Mesenchymal stem cell (in vitro differentiated cells and primary cell): ENCODE measurements around the gene IRF7.

Source experiments
- DNase-seq: peaks from one replicate; pipeline ENCODE4 v3.0.0-alpha.2; 2013
- H2AFZ ChIP-seq: one replicate; pipeline ENCODE4 v1.6.1; 2013; ENCODE audit warnings: low read depth, mild to moderate bottlenecking, control low read depth, inconsistent platforms, low read length, moderate library complexity
- H2AK5ac ChIP-seq: 2 replicates; pipeline ENCODE4 v1.6.1; 2013; ENCODE audit warnings: low read length, moderate library complexity, mild to moderate bottlenecking, inconsistent platforms; ENCODE audit not compliant: severe bottlenecking
- H2BK120ac ChIP-seq: one replicate; pipeline ENCODE4 v1.6.1; 2013; ENCODE audit warnings: low read depth, mild to moderate bottlenecking, inconsistent platforms, low read length, moderate library complexity
- H2BK12ac ChIP-seq, 2 experiments: one replicate each; pipeline ENCODE4 v1.6.1; 2013; ENCODE audit warnings: inconsistent platforms in 2 of 2, low read length in 2 of 2, mild to moderate bottlenecking in 2 of 2, moderate library complexity in 2 of 2, control low read depth in 1 of 2
- H2BK15ac ChIP-seq: one replicate; pipeline ENCODE4 v1.6.1; 2013; ENCODE audit warnings: mild to moderate bottlenecking, low read depth, inconsistent platforms; ENCODE audit not compliant: poor library complexity, severe bottlenecking
- H2BK5ac ChIP-seq: 2 replicates; pipeline ENCODE4 v1.6.1; 2013; ENCODE audit warnings: low read depth, mild to moderate bottlenecking, low read length, control low read depth, inconsistent platforms; ENCODE audit not compliant: poor library complexity, severe bottlenecking
- H3K14ac ChIP-seq, 2 experiments: one replicate each; pipeline ENCODE4 v1.6.1; 2013; ENCODE audit warnings: inconsistent platforms in 2 of 2, low read length in 2 of 2, control low read depth in 1 of 2, mild to moderate bottlenecking in 1 of 2, moderate library complexity in 1 of 2
- H3K18ac ChIP-seq, 2 experiments: one replicate each; pipeline ENCODE4 v1.6.1; 2013; ENCODE audit warnings: inconsistent platforms in 2 of 2, low read length in 2 of 2, control low read depth in 1 of 2, low read depth in 1 of 2, mild to moderate bottlenecking in 1 of 2
- H3K23ac ChIP-seq, 2 experiments: one replicate each; pipeline ENCODE4 v1.6.1; 2013; ENCODE audit warnings: inconsistent platforms in 2 of 2, low read length in 2 of 2, mild to moderate bottlenecking in 2 of 2, moderate library complexity in 2 of 2, control low read depth in 1 of 2
- H3K27ac ChIP-seq: 2 replicates; pipeline ENCODE4 v1.5.1; 2013; ENCODE audit warnings: mild to moderate bottlenecking, moderate library complexity, low read length, control low read depth, inconsistent platforms; ENCODE audit not compliant: poor library complexity, severe bottlenecking
- H3K27me3 ChIP-seq, 2 experiments: 2 replicates each; pipeline versions ENCODE4 v1.6.1 to v1.7.0; 2013; ENCODE audit warnings: low read length in 2 of 2, mild to moderate bottlenecking in 2 of 2, moderate library complexity in 2 of 2, control low read depth in 1 of 2, inconsistent platforms in 1 of 2; ENCODE audit not compliant: control insufficient read depth in 1 of 2, insufficient read depth in 1 of 2
- H3K36me3 ChIP-seq, 2 experiments: 2 replicates each; pipeline versions ENCODE4 v1.6.1 to v1.7.0; 2013; ENCODE audit warnings: low read length in 2 of 2, control low read depth in 1 of 2, inconsistent platforms in 1 of 2, low read depth in 1 of 2, mild to moderate bottlenecking in 1 of 2; ENCODE audit not compliant: insufficient read depth in 2 of 2, control insufficient read depth in 1 of 2
- H3K4ac ChIP-seq, 2 experiments: one replicate each; pipeline ENCODE4 v1.6.1; 2013; ENCODE audit warnings: inconsistent platforms in 2 of 2, low read length in 2 of 2, mild to moderate bottlenecking in 2 of 2, moderate library complexity in 2 of 2, control low read depth in 1 of 2, low read depth in 1 of 2
- H3K4me1 ChIP-seq: 2 replicates; pipeline ENCODE4 v1.6.1; 2013; ENCODE audit warnings: low read depth, low read length, control low read depth; ENCODE audit not compliant: control insufficient read depth, insufficient read depth
- H3K4me2 ChIP-seq: 2 replicates; pipeline ENCODE4 v1.6.1; 2013; ENCODE audit warnings: low read length, mild to moderate bottlenecking, inconsistent platforms; ENCODE audit not compliant: poor library complexity, severe bottlenecking
- H3K4me3 ChIP-seq, 2 experiments: 2 replicates each; pipeline versions ENCODE4 v1.5.1 to v1.7.0; 2013; ENCODE audit warnings: low read length in 2 of 2, mild to moderate bottlenecking in 2 of 2, control low read depth in 1 of 2, low read depth in 1 of 2; ENCODE audit not compliant: insufficient read depth in 1 of 2
- H3K79me1 ChIP-seq: replicated peaks from 2 replicates; pipeline ENCODE4 v1.6.1; 2013; ENCODE audit warnings: mild to moderate bottlenecking, control low read depth, low read length, inconsistent platforms; ENCODE audit not compliant: poor library complexity, severe bottlenecking
- H3K9ac ChIP-seq: 2 replicates; pipeline ENCODE4 v1.7.0; 2013; ENCODE audit warnings: mild to moderate bottlenecking, low read length, moderate library complexity
- H3K9me3 ChIP-seq: 2 replicates; pipeline ENCODE4 v1.7.0; 2013; ENCODE audit warnings: mild to moderate bottlenecking, low read length; ENCODE audit not compliant: control insufficient read depth
- H4K8ac ChIP-seq: one replicate; pipeline ENCODE4 v1.6.1; 2013; ENCODE audit warnings: inconsistent platforms, mild to moderate bottlenecking, low read length, moderate library complexity
- H4K91ac ChIP-seq: one replicate; pipeline ENCODE4 v1.6.1; 2013; ENCODE audit warnings: mild to moderate bottlenecking, low read length, inconsistent platforms
- WGBS: methylation state at CpG from one replicate; pipeline ENCODE4 v1.1.7; 2013; ENCODE audit warnings: mixed read lengths; 5-methylcytosine and 5-hydroxymethylcytosine counted together

The IRF7 gene

GRCh38 chr11:612201-612960 is 3.4 kb downstream of the IRF7 start:
- H3K9ac ChIP-seq, result no peak overlapping the region
- H4K91ac ChIP-seq, result no peak overlapping the region
- H2BK12ac ChIP-seq, result no peak overlapping the region
- no peak overlapping the region for H2BK5ac ChIP-seq
- peak; percentile 43 for DNase-seq
- no peak overlapping the region for H3K14ac ChIP-seq
- H3K36me3 ChIP-seq, result peaks cover 57 to 90% of the 10 kb centered on the region in 2 experiments
- no peak overlapping the region for H3K27ac ChIP-seq
- peaks cover 36% of the 10 kb centered on the region for H3K4me1 ChIP-seq
- no peak overlapping the region for H3K4ac ChIP-seq
- no peak overlapping the region for H3K23ac ChIP-seq
- no peak overlapping the region for H2BK15ac ChIP-seq
- H2AFZ ChIP-seq, result no peak overlapping the region
- H2BK120ac ChIP-seq, result no peak overlapping the region
- H2AK5ac ChIP-seq, result no peak overlapping the region
- no peak overlapping the region for H4K8ac ChIP-seq
- H3K9me3 ChIP-seq, result no peaks in the 10 kb centered on the region
- H3K18ac ChIP-seq, result no peak overlapping the region
- no peak overlapping the region for H3K4me2 ChIP-seq
- no peaks in the 10 kb centered on the region for H3K27me3 ChIP-seq
- no peak overlapping the region for H3K4me3 ChIP-seq
- WGBS, result 92% methylated on average over 27 of the region's 27 CpGs
- peaks cover 46% of the 10 kb centered on the region for H3K79me1 ChIP-seq

DNA sequence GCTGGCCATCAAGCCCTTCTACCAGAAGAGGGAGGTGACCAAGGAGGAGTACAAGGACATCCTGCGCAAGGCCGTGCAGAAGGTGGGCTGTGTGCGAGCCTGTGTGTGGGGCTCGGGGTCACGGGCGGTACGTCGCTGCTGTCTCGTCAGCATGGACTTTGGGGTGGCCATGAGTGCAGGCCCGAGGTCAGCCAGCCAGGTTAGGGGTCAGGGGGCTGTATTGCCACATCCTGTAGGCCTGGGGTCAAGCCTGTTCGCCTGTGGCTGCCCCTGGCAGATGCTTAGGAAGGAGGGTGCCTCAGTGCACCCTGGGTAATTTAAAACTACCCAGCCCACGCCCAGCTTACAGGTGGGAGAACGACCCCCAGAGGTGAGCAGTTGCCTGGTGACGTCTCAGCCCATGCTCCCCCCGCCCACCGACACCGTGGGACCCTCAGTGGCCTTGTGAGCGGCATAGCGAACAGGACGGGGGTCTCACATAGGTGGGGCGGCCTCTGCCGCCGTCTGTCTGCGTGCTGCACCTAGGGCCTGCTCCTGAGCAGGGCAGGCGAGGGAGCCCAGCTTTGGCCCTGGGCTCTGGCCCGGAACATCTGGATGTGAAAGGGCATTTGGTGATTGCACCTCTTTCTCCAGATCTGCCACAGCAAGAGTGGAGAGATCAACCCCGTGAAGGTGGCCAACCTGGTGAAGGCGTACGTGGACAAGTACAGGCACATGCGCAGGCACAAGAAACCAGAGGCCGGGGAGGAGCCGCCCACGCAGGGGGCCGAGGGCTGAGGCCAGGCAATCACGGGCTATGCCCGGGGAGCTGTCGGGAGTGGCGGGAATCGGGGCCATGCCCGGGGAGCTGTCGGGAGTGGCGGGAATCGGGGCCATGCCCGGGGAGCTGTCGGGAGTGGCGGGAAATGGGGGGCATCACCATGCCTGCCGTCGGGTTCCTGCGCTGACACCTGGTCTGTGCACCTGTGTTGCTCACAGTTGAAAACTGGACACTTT is 4.5 kb downstream of the IRF7 start:
- Histone ChIP-seq H2BK5ac (no peak overlapping the region), H3K36me3 (peaks cover 68 to 91% of the 10 kb centered on the region in 2 experiments), H3K18ac (no peak overlapping the region), H3K4me2 (no peak overlapping the region), H2BK15ac (no peak overlapping the region), H2BK120ac (no peak overlapping the region), H3K27ac (no peak overlapping the region), H3K4ac (no peak overlapping the region), H4K8ac (no peak overlapping the region), H3K9ac (no peak overlapping the region), H2AK5ac (no peak overlapping the region), H2BK12ac (no peak overlapping the region), H4K91ac (no peak overlapping the region), H3K79me1 (peaks cover 43% of the 10 kb centered on the region), H3K14ac (no peak overlapping the region), H3K27me3 (no peaks in the 10 kb centered on the region), H2AFZ (no peak overlapping the region), H3K9me3 (no peaks in the 10 kb centered on the region), H3K23ac (no peak overlapping the region), H3K4me1 (peaks cover 30% of the 10 kb centered on the region), H3K4me3 (no peak overlapping the region)
- 96% methylated on average over 39 of the region's 49 CpGs for WGBS
- no peak for DNase-seq

DNA sequence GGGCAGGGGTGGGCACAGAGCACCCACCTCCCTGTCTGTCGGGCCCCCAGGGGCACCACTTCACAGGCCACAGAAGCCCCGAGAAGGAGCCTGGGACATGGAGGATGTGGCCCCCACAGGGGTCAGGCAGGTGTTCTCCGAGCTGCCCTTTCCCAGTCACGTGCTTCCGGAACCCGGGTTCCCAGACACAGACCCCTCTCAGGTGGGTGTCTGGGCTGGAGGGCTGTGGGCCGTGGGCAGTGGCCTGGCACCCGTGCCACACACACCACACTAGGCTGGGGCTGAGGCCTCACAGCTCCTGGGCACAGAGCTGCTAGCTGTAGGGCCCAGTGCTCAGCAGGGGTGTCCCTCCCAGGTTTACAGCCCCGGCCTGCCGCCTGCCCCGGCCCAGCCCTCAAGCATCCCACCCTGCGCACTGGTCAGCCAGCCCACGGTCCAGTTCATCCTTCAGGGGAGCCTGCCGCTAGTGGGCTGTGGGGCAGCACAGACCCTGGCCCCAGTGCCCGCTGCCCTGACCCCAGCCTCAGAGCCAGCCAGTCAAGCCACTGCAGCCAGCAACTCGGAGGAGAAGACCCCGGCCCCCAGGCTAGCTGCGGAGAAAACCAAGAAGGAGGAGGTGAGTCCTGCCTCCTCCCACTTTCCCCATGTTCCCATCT is 5.5 kb downstream of the IRF7 start:
- Histone ChIP-seq H2AFZ (no peak overlapping the region), H3K36me3 (peaks cover 77 to 100% of the 10 kb centered on the region in 2 experiments), H2BK120ac (no peak overlapping the region), H3K4me2 (no peak overlapping the region), H3K27me3 (no peaks in the 10 kb centered on the region), H2BK5ac (no peak overlapping the region), H4K8ac (no peak overlapping the region), H3K14ac (no peak overlapping the region), H3K79me1 (peaks cover 47% of the 10 kb centered on the region), H3K9me3 (no peaks in the 10 kb centered on the region), H3K4me1 (peaks cover 29% of the 10 kb centered on the region), H3K27ac (no peak overlapping the region), H2BK15ac (no peak overlapping the region), H2BK12ac (no peak overlapping the region), H3K4ac (no peak overlapping the region), H4K91ac (no peak overlapping the region), H3K18ac (no peak overlapping the region), H2AK5ac (no peak overlapping the region), H3K23ac (no peak overlapping the region), H3K9ac (no peak overlapping the region), H3K4me3 (no peak overlapping the region)
- WGBS, result 94% methylated on average over 16 of the region's 18 CpGs
- DNase-seq, result no peak
